ENCODE data around the gene BCL7C.
A peak's percentile ranks its signal among the peaks of the same experiment; 100 is the strongest.
"Not testable (repeated sequence)": the region's sequence is repeated elsewhere in the genome, so short reads cannot be mapped to it uniquely, and the experiment has no call there.

The BCL7C gene

GRCh38 chr16:30893744-30894539 lies at the start of gene BCL7C:
TSS of gene BCL7C (minus strand) at chr16:30894077. CDS start at chr16:30893944, 133 bp downstream.
- Mint-ChIP-seq H3K27ac (peak within 1 kb of the TSS; percentile 84), H3K4me3 (peak within 1 kb of the TSS; percentile 90), H3K9me3 (no peaks in the 10 kb centered on the region), H3K4me1 (peaks cover 48% of the 10 kb centered on the region), H3K36me3 (peaks cover 5% of the 10 kb centered on the region), H3K27me3 (no peaks in the 10 kb centered on the region)

DNA sequence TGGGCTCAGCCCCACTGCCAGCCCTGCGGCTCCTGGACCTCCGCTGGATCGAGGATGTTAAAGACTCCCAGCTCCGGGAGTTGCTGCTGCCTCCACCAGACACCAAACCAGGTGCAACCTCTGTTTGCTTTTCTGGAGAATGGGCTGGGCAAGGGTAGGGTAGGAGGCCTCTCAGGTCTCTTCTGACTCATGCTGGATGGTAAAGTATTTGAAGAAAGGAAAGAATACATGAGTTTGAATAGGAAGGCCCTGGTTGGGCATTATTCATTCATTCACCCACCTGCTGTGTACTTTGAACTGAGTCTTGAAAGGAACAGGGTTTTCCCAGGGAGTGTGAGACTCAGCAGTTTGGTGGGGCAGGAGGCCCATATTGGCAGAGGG lies 48.5 kb upstream of the BCL7C start:
- H3K4me1 Mint-ChIP-seq, result peaks cover 22% of the 10 kb centered on the region
- no peak overlapping the region for H3K27ac Mint-ChIP-seq
- no peaks in the 10 kb centered on the region for H3K27me3 Mint-ChIP-seq
- no peaks in the 10 kb centered on the region for H3K9me3 Mint-ChIP-seq
- H3K36me3 Mint-ChIP-seq, result peaks cover 9% of the 10 kb centered on the region
- no peak overlapping the region for H3K4me3 Mint-ChIP-seq

GRCh38 chr16:30941600-30942425 lies 47.9 kb upstream of the BCL7C start:
- H3K27ac Mint-ChIP-seq, result no peak overlapping the region
- H3K36me3 Mint-ChIP-seq, result peaks cover 9% of the 10 kb centered on the region

GRCh38 chr16:30939571-30939970 lies 45.7 kb upstream of the BCL7C start:
- not testable (repeated sequence) for H3K36me3 Mint-ChIP-seq, H3K27me3 Mint-ChIP-seq, H3K9me3 Mint-ChIP-seq, H3K4me3 Mint-ChIP-seq, H3K27ac Mint-ChIP-seq
- H3K4me1 Mint-ChIP-seq, result peaks cover 28% of the 10 kb centered on the region

More at GRCh38 chr16:30941600-30942425, 47.9 kb upstream of the BCL7C start:
- H3K4me1 Mint-ChIP-seq, result peaks cover 22% of the 10 kb centered on the region
- no peak overlapping the region for H3K4me3 Mint-ChIP-seq
- H3K9me3 Mint-ChIP-seq, result no peaks in the 10 kb centered on the region
- H3K27me3 Mint-ChIP-seq, result no peaks in the 10 kb centered on the region

- H3K27me3 Mint-ChIP-seq, result no peaks in the 10 kb centered on the region
- no peak overlapping the region for H3K4me3 Mint-ChIP-seq
- H3K27ac Mint-ChIP-seq, result no peak overlapping the region
- H3K36me3 Mint-ChIP-seq, result no peaks in the 10 kb centered on the region
- H3K4me1 Mint-ChIP-seq, result peaks cover 27% of the 10 kb centered on the region
- H3K9me3 Mint-ChIP-seq, result no peaks in the 10 kb centered on the region
Measured at GRCh38 chr16:30937692-30938091, 43.8 kb upstream of the BCL7C start.

GRCh38 chr16:30934827-30935557 lies 41.1 kb upstream of the BCL7C start:
- no peak overlapping the region for H3K27ac Mint-ChIP-seq

DNA sequence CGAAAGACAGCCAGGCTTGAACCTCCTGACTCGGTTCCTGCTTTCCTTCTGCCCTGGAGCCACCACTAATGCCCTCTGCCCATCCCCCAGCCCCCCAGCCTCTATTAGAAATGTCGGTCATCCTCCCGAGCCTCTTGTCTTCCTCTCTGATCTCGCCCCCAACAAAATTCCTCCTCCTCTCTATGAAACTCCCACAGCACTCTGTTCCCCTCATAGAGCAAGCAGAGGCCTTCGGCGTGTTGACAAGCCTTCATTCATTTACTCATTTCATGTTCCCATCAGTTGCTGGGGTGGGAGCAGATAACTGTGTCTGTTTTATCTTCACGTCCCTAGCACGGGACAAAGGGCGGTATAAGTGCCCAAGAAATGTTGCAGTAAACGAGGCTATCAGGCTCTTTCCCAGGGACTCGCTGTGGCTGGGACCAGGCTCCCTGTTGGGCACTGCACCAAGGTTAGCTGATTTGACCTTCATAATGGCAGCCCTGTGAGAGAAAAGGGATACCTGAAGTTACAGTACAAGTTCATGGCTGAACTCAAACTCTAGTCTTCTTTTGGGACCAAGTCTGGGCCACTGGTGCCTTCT lies 37.3 kb upstream of the BCL7C start:
- Mint-ChIP-seq H3K27ac (no peak overlapping the region), H3K9me3 (no peaks in the 10 kb centered on the region), H3K36me3 (no peaks in the 10 kb centered on the region), H3K27me3 (no peaks in the 10 kb centered on the region), H3K4me1 (peaks cover 11% of the 10 kb centered on the region), H3K4me3 (no peak overlapping the region)

More at GRCh38 chr16:30934827-30935557, 41.1 kb upstream of the BCL7C start:
- Mint-ChIP-seq H3K27me3 (no peaks in the 10 kb centered on the region), H3K4me1 (peaks cover 11% of the 10 kb centered on the region), H3K4me3 (no peak overlapping the region), H3K9me3 (no peaks in the 10 kb centered on the region), H3K36me3 (no peaks in the 10 kb centered on the region)

DNA sequence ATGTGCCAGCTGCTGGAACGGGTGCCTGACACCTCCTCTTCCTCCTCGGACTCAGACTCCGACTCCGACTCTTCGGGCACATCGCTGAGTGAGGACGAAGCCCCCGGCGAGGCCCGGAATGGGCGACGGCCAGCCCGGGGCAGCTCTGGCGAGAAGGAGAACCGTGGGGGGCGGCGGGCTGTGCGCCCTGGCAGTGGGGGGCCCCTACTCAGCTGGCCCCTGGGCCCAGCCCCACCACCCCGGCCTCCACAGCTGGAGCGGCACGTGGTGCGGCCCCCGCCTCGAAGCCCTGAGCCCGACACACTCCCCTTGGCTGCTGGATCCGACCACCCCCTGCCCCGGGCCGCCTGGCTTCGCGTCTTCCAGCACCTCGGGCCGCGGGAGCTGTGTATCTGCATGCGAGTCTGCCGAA lies 36.3 kb upstream of the BCL7C start:
- peaks cover 9% of the 10 kb centered on the region for H3K4me1 Mint-ChIP-seq
- H3K36me3 Mint-ChIP-seq, result no peaks in the 10 kb centered on the region
- H3K27ac Mint-ChIP-seq, result no peak overlapping the region
- H3K9me3 Mint-ChIP-seq, result no peaks in the 10 kb centered on the region
- no peaks in the 10 kb centered on the region for H3K27me3 Mint-ChIP-seq
- no peak overlapping the region for H3K4me3 Mint-ChIP-seq

GRCh38 chr16:30929167-30929566 lies 35.3 kb upstream of the BCL7C start:
- no peaks in the 10 kb centered on the region for H3K9me3 Mint-ChIP-seq
- H3K36me3 Mint-ChIP-seq, result no peaks in the 10 kb centered on the region
- no peaks in the 10 kb centered on the region for H3K27me3 Mint-ChIP-seq
- no peak overlapping the region for H3K4me3 Mint-ChIP-seq
- H3K4me1 Mint-ChIP-seq, result peaks cover 9% of the 10 kb centered on the region
- H3K27ac Mint-ChIP-seq, result no peak overlapping the region

DNA sequence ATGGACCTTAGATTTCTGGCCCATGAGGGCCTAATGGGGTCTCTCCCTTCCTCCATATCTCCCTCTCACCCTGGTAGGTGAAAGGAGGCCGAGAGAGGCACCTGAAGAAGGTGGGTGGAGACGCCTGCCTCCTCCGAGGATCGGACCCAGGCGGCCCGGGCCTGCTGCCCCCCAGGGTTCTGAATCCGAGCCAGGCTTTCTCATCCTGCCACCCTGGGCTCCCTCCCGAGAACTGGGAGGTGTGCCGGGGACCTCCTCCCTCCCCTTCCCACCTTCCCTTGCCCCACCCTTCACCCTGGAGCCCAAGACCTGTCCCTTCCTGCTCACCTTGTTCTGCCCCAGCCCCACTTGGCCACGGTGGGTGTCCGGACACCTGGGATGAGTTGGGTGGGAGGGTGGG lies 34.5 kb upstream of the BCL7C start:
- H3K27ac Mint-ChIP-seq, result no peak overlapping the region
- H3K9me3 Mint-ChIP-seq, result no peaks in the 10 kb centered on the region
- H3K36me3 Mint-ChIP-seq, result no peaks in the 10 kb centered on the region
- peaks cover 9% of the 10 kb centered on the region for H3K4me1 Mint-ChIP-seq
- no peaks in the 10 kb centered on the region for H3K27me3 Mint-ChIP-seq
- no peak overlapping the region for H3K4me3 Mint-ChIP-seq

DNA sequence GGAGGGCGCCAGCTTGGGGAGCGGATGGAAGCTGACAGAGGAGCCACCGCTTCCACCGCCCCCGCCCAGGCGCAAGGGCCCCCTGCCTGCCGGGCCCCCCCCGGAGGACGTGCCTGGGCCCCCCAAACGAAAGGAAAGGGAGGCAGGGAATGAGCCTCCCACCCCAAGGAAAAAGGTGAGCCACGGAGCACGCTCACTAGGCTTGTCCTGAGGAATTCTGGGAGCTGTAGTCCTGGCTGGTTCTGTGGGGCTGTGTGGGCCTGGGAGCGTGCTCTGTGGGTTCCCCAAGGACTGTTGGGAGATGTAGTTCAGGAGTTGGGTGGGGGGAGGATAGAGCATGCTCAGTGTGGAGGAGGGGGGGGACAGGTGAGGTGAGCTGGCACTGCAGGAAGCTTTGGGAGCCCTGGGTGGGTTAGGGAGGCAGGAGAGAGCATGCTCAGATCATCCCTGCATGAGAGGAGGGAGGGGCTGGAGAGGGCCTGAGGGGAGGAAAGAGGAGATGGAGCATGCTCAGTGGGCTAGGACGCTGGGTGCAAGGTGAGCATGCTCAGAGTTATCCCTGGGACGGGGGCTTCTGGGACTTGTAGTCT lies 34.0 kb upstream of the BCL7C start:
- H3K27ac Mint-ChIP-seq, result no peak overlapping the region
- H3K36me3 Mint-ChIP-seq, result no peaks in the 10 kb centered on the region
- H3K27me3 Mint-ChIP-seq, result no peaks in the 10 kb centered on the region
- no peak overlapping the region for H3K4me3 Mint-ChIP-seq
- H3K4me1 Mint-ChIP-seq, result peaks cover 9% of the 10 kb centered on the region
- H3K9me3 Mint-ChIP-seq, result no peaks in the 10 kb centered on the region

- Mint-ChIP-seq H3K27ac (no peak overlapping the region), H3K9me3 (no peaks in the 10 kb centered on the region), H3K36me3 (no peaks in the 10 kb centered on the region), H3K4me3 (no peak overlapping the region), H3K4me1 (peaks cover 9% of the 10 kb centered on the region), H3K27me3 (no peaks in the 10 kb centered on the region)
Measured at GRCh38 chr16:30926937-30927788, 33.3 kb upstream of the BCL7C start.

DNA sequence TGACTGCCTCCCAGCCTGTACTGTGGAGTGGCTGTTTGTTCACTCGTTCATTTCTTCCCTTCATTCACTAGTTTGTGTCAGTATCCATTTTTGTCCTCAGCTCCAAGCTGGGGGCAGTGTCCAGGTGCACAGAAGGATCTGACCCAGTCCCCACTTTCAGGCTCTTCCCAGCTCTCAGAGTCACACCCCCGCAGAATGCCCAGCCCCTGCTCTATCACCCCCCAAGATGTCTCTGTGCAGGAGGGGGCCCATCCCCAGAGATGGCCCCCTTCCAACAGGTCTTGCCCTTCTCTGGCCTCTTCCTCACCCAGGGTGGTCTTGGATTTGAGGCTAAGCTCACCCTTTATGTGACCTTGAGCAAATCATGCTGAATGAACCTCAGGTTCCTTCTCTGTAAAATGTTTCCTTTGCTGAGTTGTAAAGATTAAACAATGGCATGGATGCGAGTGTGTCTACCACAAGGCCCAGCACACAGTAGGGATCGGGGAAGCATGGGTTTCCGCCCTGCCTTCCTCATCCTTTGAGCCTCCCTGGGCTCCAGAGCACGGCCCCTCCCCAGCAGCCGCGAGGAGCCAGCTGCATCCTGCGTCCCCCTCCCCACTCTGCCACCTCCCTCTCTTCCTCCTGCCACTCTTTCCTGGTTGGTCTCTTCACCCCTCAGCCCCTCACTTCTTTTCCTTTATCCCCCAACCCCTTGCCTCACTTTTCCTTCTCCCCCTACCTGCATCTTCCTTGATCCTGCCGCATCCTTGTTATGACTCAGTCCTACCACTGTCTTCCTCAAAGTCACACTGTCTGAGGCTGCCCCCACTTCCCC lies 32.3 kb upstream of the BCL7C start:
- Mint-ChIP-seq H3K27me3 (no peaks in the 10 kb centered on the region), H3K9me3 (no peaks in the 10 kb centered on the region), H3K4me3 (peak overlapping the region; percentile 39), H3K36me3 (no peaks in the 10 kb centered on the region), H3K27ac (no peak overlapping the region), H3K4me1 (peaks cover 9% of the 10 kb centered on the region)

- Mint-ChIP-seq H3K27me3 (no peaks in the 10 kb centered on the region), H3K4me1 (peaks cover 9% of the 10 kb centered on the region), H3K36me3 (no peaks in the 10 kb centered on the region), H3K27ac (no peak overlapping the region), H3K4me3 (peak overlapping the region; percentile 39), H3K9me3 (no peaks in the 10 kb centered on the region)
Measured at GRCh38 chr16:30925632-30925987, 31.7 kb upstream of the BCL7C start.

All from activated naive CD4-positive, alpha-beta T cell treated with anti-CD3 and anti-CD28 coated beads, Interleukin-2, amount 50 U/mL, for 24 hours (primary cell).